ENCODE results near the gene SCART1.

GRCh38 chr10:133421336-133422222 is 32.2 kb upstream of the SCART1 start:
- no peak for TF ChIP-seq CTCF (IDR thresholded peaks at IDR 0.05 in 2 of 3, conservative IDR thresholded peaks at IDR 0.05 in 1 of 3; ENCODE audit: borderline replicate concordance in 1 of 3, insufficient read depth in 1 of 3, low read depth in 2 of 3, low read length in 2 of 3)
- no peak for TF ChIP-seq SRF (IDR thresholded peaks at IDR 0.05; ENCODE audit: low read depth)
- no peak for TF ChIP-seq CEBPB (IDR thresholded peaks at IDR 0.05; ENCODE audit: low read depth)
- no peak for TF ChIP-seq TCF7L2 (IDR thresholded peaks at IDR 0.05; ENCODE audit: borderline replicate concordance, extremely low read depth, insufficient read depth, insufficient read length)
- TF ChIP-seq ATF3 (IDR thresholded peaks at IDR 0.05), result no peak
- TF ChIP-seq EZH2 (IDR thresholded peaks at IDR 0.05), result no peak
- no peak for TF ChIP-seq POLR2A (IDR thresholded peaks at IDR 0.05; ENCODE audit: borderline replicate concordance, extremely low read depth, insufficient read depth, insufficient read length)
- TF ChIP-seq EGR1 (IDR thresholded peaks at IDR 0.05; ENCODE audit: low read depth), result no peak
- TF ChIP-seq CBX3 (IDR thresholded peaks at IDR 0.05; ENCODE audit: low read depth), result no peak

Data from HCT116 (cell line).